Ramos (cell line): Measurements from ENCODE around the gene CRMP1.

Experiments used
- in situ Hi-C: fragments of 300-500 bp; cut with MboI; formaldehyde crosslinking; loops from one replicate; pipeline ENCODE4 v1.14.3; 2022; ENCODE audit warnings: low sequenced_read_pairs; ENCODE audit not compliant: unreplicated experiment

The CRMP1 gene

DNA sequence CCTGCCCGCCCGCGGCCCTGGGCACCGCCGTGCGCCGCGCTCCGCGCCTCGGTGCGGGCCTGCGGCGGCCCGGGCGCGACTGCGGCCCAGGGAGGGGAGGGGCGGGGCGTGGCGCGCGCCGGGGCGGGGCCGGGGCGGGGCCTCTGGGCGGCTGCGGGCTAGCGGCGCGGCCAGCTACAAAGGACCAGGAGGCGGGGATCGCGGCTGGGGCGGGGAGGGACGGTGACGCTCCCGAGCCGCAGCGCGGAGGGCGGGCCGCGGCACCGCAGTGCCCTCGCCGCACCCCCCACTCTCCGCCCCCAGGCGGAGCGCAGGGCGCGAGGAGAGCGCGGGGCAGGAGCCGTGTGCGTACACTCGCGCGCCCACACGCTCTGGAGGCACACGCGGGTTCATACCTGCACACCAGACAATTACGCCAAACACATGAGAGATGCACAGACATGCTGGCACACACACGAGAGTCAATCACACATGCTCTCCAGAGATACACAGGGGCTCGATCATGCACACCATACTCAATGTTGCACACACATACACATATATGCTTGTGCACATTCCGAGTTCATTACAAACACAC, at the start of gene CRMP1:
TSS of gene CRMP1 (minus strand) at position 83 of the 577 bp plus-strand sequence. CDS start 117 bp downstream, outside the sequence.
- in situ Hi-C loops, result no loop called here

DNA sequence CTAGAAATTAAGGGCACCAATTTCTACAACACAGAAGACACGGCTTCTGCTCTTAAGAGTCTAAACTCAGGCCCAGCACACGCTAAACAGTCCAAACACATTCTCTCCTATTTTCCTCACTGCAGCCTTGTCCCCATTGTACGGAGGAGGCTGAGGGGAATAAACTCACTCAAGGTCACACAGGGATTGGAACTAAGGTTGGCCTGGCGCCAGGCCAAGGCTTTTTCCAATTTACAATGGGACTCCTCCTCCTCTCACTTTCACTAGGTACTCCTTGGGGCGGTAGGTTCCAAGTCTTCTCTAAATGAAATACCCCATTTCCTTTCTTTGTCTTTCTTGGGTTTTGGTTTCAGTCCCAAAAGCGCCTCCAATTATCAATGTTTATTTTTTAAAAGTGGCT, 48.7 kb upstream of the CRMP1 start:
- in situ Hi-C loops, result no loop called here

- in situ Hi-C loops, result no loop called here
Observed at GRCh38 chr4:5940470-5941203, 47.8 kb upstream of the CRMP1 start.

- in situ Hi-C loops, result no loop called here
Observed at GRCh38 chr4:5933996-5934831, 41.3 kb upstream of the CRMP1 start.

GRCh38 chr4:5933116-5933515, 40.2 kb upstream of the CRMP1 start:
- in situ Hi-C loops, result no loop called here

- in situ Hi-C loops, result no loop called here
Observed at GRCh38 chr4:5932035-5932568, 39.2 kb upstream of the CRMP1 start.

DNA sequence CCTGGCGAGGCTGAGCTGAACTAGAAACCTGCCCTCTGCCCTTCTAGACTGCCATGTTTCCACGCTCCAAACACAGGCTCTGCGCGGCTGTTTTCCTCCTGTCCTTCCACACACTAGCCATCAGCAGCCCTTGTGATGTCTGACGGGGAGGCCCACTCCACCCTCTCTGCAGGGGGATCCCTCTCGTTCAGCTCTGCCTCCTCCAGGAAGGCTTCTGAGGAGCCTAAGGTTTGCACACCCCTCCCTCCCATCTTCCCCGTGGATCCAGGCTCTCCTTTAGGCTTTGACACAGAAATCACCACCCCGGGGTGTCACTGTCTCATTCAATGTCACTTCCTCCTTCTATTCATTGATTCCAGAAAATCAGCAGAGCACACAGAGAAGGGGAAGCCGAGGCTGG, 38.6 kb upstream of the CRMP1 start:
- in situ Hi-C loops, result no loop called here

DNA sequence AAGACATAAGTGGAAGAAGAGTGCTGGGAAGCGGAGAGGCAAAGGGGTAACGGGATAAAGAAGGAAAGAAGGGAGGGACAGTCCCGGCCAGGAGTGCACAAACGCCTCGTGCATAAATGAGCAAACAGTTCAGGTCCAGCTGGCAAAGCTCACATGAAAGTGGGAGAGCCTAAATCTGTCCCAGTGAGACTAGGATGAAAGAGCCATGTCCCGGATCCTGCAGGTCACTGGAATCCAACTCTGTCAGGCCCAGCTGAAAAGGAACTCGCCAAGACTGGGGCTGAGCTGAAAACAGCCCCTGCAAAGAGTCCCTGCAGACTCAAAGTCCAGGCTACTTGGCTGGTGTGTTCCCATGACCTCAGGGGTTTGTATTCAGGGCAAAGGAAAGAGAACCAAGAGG, 38.0 kb upstream of the CRMP1 start:
- in situ Hi-C loops, result no loop called here

GRCh38 chr4:5930456-5930855, 37.6 kb upstream of the CRMP1 start:
- in situ Hi-C loops, result no loop called here

DNA sequence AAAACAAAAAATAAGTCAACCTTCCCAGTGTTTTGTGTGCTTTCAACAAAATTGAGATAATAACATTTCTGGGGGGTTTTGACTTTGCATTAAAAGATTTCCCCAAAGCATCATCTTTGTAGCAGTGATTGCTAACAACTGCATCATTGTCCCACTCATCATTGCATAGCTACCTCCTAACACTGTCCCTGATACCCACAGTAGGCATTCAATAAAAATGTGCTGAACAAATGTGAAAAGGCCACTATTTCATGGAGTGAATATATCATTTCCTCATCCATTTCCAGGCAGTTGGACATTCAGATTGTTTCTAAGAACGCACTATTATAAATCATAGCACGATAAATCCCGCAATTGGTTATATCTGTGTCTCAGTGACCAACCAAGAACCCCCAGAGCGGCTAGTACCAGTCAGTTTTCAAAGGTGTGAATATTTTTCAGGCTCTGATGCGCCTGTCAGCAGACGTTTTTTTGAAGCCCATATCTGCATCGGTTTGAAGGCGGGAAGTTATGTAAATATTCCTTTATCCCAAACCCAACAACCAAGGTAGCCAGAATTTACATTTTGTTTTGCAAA, 36.0 kb upstream of the CRMP1 start:
- in situ Hi-C loops, result no loop called here

DNA sequence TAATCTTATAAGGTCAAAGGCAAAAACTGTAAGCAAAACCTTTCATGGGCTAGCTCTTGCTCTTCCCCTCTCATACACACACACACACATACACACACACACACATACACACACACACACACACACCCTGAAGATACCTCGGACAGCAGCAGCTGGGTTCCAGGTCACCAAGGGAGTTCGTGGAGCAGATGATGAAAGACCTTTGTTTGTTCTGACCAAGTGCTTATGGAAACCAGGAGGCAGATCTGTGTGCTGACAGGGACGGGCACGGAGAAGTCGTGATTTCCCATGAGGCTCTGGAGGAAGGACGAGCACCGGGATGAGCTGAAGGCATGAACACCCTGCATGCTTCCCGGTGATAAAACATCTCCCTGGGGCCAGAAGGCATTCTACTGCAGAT, 35.4 kb upstream of the CRMP1 start:
- in situ Hi-C loops, result no loop called here

DNA sequence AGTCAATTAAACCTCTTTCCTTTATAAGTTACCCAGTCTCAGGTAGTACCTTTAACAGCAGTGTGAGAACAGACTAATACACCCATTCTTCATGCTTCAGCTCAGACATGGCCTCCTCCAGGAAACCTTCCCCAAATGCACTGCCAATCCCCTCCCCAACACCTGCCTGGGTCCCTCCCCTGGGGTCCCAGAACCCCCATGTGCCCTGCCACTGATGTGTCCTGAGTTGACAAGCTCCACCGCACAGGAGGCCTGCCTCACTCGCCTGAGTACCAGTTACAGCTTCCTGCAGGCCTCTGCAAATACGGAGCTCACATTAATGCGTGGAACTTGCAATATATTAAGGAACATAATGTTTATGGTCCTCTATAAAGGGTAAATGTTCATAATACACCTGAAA, 34.9 kb upstream of the CRMP1 start:
- in situ Hi-C loops, result no loop called here

GRCh38 chr4:5927116-5927515, 34.2 kb upstream of the CRMP1 start:
- in situ Hi-C loops, result no loop called here

DNA sequence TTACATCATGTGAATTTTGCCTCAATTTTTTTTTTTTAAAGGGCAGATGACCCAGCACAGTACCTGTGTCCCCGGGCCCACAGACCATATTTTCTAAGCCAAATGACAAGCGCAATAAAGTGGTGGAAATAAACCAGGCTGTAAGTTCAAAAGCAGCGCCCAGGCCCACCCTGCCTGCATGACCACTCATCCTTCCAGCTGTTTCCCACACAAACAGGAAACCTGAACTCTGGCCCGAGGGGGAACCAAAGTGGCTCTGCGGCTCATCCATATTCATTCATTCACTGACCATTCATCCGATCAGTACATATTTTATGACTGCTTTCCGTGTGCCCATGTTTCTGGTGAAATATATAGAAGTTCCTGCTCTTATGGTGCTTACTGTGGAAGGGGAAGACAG, 33.7 kb upstream of the CRMP1 start:
- in situ Hi-C loops, result no loop called here

DNA sequence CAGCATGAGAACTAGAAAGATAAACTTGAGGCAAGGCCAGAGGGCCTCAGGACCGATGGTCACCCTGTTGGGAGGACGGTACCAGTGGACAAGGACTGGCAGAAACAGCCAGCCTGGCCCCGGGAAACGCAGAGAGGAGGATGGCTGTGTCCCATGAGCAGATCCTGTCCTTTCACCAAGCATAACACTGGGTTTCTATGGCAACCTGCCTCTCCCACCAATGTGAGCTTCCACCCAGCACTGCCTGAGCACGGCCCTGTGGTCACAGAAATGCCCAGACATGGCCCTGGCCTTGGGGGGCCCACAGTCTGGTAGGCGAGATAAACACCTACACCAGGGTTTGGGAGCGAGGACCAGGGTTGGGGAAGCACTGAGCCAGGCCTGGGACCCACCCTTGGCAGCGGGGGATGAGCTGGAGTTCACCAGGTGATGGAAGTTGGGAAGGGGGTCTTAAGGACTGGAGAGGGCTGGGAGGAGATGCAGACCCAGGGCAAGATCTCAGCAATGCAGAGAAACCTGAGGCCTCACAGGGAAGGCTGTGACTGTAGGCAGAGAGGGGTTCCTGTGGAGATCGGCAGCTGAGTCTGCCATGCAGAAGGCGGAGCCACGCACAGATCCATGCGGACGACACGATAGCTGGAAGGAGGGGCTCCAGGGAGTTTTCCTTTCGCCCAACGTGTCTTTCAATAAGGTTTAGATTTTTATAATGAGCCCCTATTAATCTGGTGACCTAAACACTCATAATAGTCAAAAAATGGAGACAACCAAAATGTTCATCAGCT, 32.7 kb upstream of the CRMP1 start:
- in situ Hi-C loops, result no loop called here

GRCh38 chr4:5924461-5925125, 31.7 kb upstream of the CRMP1 start:
- in situ Hi-C loops, result no loop called here

DNA sequence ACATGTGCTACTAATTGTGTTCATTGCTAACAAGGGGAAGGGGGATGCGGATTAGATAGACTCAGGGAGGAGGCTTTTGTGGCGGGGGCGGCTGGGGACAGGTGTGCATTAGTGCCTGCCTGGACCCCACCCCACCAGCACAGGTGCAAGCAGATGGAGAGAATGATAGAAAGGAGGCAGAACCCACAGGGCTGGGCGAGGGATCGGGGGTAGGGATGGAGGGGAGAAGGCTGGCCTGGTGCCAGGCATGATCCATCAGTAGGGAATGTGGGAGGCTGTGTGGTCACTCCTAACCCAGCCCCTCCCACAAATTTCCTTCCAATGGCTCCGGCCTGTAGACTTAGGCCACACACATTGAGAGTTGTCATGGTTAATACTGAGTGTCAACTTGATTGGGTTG, 30.5 kb upstream of the CRMP1 start:
- in situ Hi-C loops, result no loop called here

- in situ Hi-C loops, result no loop called here
Observed at GRCh38 chr4:5922556-5922955, 29.7 kb upstream of the CRMP1 start.

DNA sequence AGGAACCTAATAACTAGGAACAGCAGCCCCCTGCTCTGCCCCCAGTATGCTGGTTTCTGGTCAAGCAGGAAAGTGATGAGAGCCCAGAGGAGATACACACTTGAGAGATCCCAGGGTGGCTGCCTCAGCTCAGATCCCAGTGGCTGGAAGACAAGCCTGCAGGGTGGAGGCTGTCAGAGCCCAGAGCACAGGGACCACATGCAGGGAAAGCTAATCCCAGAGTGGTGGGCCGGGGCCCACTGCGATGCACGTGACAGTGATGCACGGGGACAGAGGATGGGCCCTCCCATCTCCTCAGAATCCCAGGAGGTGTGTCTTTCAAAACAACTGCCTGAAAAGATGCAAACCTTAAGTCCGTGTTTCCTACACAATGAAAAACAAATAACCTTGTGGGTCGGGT, 29.1 kb upstream of the CRMP1 start:
- in situ Hi-C loops, result no loop called here
